HepG2 (cell line): Measurements from ENCODE around the gene LONP1. TPM values are rescaled to one million over a fixed set of nuclear protein-coding genes. Genes with fewer than 3 reads are reported as not detected.

Experiments used
- ARNT ChIP-seq: fragments of 450-650 bp; IDR thresholded peaks from 2 replicates; pipeline ENCODE4 v1.6.1; 2017
- CBX2 ChIP-seq, 2 experiments: fragments of 200-600 bp in 1 of 2; sonication (generic); formaldehyde crosslinking in 1 of 2; IDR thresholded peaks; 2 replicates each; pipeline versions ENCODE4 v1.7.0 to v1.8.1; 2018 to 2022; ENCODE audit warnings: low read depth in 2 of 2, low read length in 1 of 2, mild to moderate bottlenecking in 1 of 2, missing genetic modification reagents in 1 of 2
- FOXC1 ChIP-seq: sonication (generic); formaldehyde crosslinking; IDR thresholded peaks from 2 replicates; pipeline ENCODE4 v1.8.0; 2022; ENCODE audit warnings: mild to moderate bottlenecking, missing genetic modification reagents, borderline replicate concordance
- KAT7 ChIP-seq: IDR thresholded peaks from 2 replicates; pipeline ENCODE4 v1.6.1; 2018; ENCODE audit warnings: borderline replicate concordance, missing compliant biosample characterization
- NCOR1 ChIP-seq: fragments of 200-600 bp; sonication (generic); IDR thresholded peaks from 2 replicates; pipeline ENCODE4 v1.7.0; 2017; ENCODE audit warnings: antibody characterized with exemption, low read length, borderline replicate concordance
- NFE2L2 ChIP-seq: fragments of 150-350 bp; IDR thresholded peaks from 2 replicates; pipeline ENCODE4 v1.6.1; 2014; ENCODE audit warnings: low read length
- SP1 ChIP-seq, 2 experiments: fragments of 450-650 bp in 1 of 2; sonication (generic) in 1 of 2; formaldehyde crosslinking in 1 of 2; IDR thresholded peaks; 2 replicates each; pipeline versions ENCODE4 v1.4.0 to v1.6.1; 2016 to 2020; ENCODE audit warnings: missing genetic modification reagents in 1 of 2
- ZNF510 ChIP-seq: sonication (generic); formaldehyde crosslinking; IDR thresholded peaks from 2 replicates; pipeline ENCODE4 v1.4.0; 2020; ENCODE audit warnings: low read depth, mild to moderate bottlenecking, missing genetic modification reagents
- ZNF543 ChIP-seq: sonication (generic); formaldehyde crosslinking; IDR thresholded peaks from 2 replicates; pipeline ENCODE4 v1.4.0; 2020; ENCODE audit warnings: mild to moderate bottlenecking, missing genetic modification reagents
- ZNF746 ChIP-seq: sonication (generic); formaldehyde crosslinking; IDR thresholded peaks from 2 replicates; pipeline ENCODE4 v1.8.0; 2022; ENCODE audit warnings: mild to moderate bottlenecking, missing genetic modification reagents
- ZNF747 ChIP-seq: sonication (generic); formaldehyde crosslinking; IDR thresholded peaks from 2 replicates; pipeline ENCODE4 v1.8.1; 2023; ENCODE audit warnings: missing genetic modification reagents, mild to moderate bottlenecking, borderline replicate concordance
- ZNF879 ChIP-seq: sonication (generic); formaldehyde crosslinking; IDR thresholded peaks from 2 replicates; pipeline ENCODE4 v1.8.1; 2023; ENCODE audit warnings: missing genetic modification reagents
- ZSCAN12 ChIP-seq: sonication (generic); formaldehyde crosslinking; IDR thresholded peaks from 2 replicates; pipeline ENCODE4 v1.9.0; 2021; ENCODE audit warnings: mild to moderate bottlenecking, missing genetic modification reagents
- polyA plus RNA-seq, 8 experiments: library from polyadenylated mRNA; depleted of rRNA in 3 of 8; stranded (reverse) in 7 of 8; unstranded in 1 of 8; fragments of >200 nt; fragmentation: Illumina TruSeq in 4 of 8; extraction: Trizol in 4 of 8; gene quantifications; 2 replicates each; pipeline versions ENCODE4 v1.2.1 to v1.2.3, GENCODE V29; 2011 to 2016; ENCODE audit warnings: low read depth in 4 of 8, missing spikeins in 1 of 8, mixed read lengths in 1 of 8; ENCODE audit not compliant: insufficient read depth in 1 of 8
- total RNA-seq, 5 experiments: library from RNA; depleted of rRNA; stranded (reverse); fragments of >200 nt; fragmentation: Illumina TruSeq; extraction: Trizol; gene quantifications; 2 replicates each; pipeline ENCODE4 v1.2.3, GENCODE V29; 2016; ENCODE audit warnings: low read depth in 1 of 5
- TF ChIP-seq, protein P1 (sequence below): sonication (generic); formaldehyde crosslinking; IDR thresholded peaks from 2 replicates; pipeline ENCODE4 v1.9.0; 2021; ENCODE audit warnings: missing genetic modification reagents, borderline replicate concordance
- TF ChIP-seq, protein P2 (sequence below): IDR thresholded peaks from 2 replicates; pipeline ENCODE4 v1.6.1; 2016; ENCODE audit warnings: low read depth, borderline replicate concordance
- TF ChIP-seq, protein P3 (sequence below): sonication (generic); formaldehyde crosslinking; conservative IDR thresholded peaks from 2 replicates; pipeline ENCODE4 v1.8.0; 2022; ENCODE audit warnings: missing genetic modification reagents

The LONP1 gene
- total and polyA plus RNA-seq, 2 of the 13 experiments (the other 11 are each of a cell fraction or from before 2014, with no cell fraction given): 59.5 to 76.8 TPM

DNA sequence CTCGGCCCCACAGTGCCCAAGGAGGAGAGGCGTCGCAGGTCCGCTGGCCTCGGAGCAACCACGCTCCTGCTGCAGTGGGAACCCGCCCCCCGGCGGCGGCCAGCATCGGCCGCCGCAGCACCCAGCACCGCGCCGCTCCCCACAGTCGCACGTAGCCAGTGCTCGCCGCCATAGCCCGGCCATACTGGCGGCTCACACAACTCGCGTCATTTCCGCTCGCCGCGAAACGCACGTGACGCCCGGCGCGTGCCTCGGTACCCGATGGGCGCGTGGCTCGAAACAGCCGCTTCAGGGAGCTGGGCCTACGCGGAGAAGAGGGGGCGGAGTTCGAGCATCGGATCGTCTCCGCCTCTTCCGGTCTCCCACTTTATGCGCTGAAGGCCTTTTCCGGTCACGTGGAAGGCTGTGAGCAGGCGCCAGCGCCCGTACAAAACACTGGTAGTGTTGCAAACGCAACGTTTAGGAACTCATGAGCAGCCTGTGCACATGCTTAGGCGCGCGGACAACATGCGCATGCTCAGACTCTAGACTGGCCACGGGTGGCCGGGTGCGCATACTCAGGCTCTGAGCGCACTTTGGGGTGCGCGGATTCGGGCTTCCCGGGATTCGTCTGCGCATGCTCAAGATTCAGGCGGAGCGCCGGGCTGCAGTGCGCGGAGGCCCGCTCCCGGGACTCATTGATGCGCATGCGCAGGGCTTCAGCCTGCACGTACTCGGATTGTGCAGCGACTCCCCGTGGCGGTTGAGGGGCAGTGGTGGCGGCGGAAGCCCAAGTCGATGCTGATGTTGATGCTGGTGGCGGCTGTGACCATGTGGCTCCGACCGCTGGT, at the start of gene LONP1, which contains the start of gene CATSPERD (continued):
- TF ChIP-seq CBX2 (IDR thresholded peaks at IDR 0.05; ENCODE audit: low read depth, low read length): no peak
- TF ChIP-seq CBX2 (CRISPR knock-in tag; IDR thresholded peaks at IDR 0.05; ENCODE audit: low read depth): no peak
- no peak for TF ChIP-seq NFE2L2
- TF ChIP-seq ARNT: no peak
- TF ChIP-seq SP1 (IDR thresholded peaks at IDR 0.05): no peak
- TF ChIP-seq SP1 (CRISPR knock-in tag; IDR thresholded peaks at IDR 0.05): peak; percentile 85
- TF ChIP-seq KAT7: no peak
- peak; percentile 62; the same call in 1 of the 2 replicates for TF ChIP-seq ZNF746
- 0 out of 2 replicates have a peak, but pooled peaks have one; percentile 33 for TF ChIP-seq ZNF510 (CRISPR knock-in tag)
- peak; percentile 86; the same call in 1 of the 2 replicates for TF ChIP-seq FOXC1
- TF ChIP-seq, protein P1, sequence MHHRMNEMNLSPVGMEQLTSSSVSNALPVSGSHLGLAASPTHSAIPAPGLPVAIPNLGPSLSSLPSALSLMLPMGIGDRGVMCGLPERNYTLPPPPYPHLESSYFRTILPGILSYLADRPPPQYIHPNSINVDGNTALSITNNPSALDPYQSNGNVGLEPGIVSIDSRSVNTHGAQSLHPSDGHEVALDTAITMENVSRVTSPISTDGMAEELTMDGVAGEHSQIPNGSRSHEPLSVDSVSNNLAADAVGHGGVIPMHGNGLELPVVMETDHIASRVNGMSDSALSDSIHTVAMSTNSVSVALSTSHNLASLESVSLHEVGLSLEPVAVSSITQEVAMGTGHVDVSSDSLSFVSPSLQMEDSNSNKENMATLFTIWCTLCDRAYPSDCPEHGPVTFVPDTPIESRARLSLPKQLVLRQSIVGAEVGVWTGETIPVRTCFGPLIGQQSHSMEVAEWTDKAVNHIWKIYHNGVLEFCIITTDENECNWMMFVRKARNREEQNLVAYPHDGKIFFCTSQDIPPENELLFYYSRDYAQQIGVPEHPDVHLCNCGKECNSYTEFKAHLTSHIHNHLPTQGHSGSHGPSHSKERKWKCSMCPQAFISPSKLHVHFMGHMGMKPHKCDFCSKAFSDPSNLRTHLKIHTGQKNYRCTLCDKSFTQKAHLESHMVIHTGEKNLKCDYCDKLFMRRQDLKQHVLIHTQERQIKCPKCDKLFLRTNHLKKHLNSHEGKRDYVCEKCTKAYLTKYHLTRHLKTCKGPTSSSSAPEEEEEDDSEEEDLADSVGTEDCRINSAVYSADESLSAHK (CRISPR knock-in tag): no peak; the same call in 1 of the 2 replicates
- TF ChIP-seq ZSCAN12 (CRISPR knock-in tag): peak; percentile 73; the same call in 1 of the 2 replicates
- TF ChIP-seq ZNF543: peak; percentile 63; the same call in 1 of the 2 replicates
- TF ChIP-seq ZNF879 (CRISPR knock-in tag): peak; percentile 18; the same call in 1 of the 2 replicates
- peak; percentile 89; the same call in 1 of the 2 replicates for TF ChIP-seq ZNF747
- TF ChIP-seq, protein P2, sequence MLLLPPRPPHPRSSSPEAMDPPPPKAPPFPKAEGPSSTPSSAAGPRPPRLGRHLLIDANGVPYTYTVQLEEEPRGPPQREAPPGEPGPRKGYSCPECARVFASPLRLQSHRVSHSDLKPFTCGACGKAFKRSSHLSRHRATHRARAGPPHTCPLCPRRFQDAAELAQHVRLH (CRISPR knock-in tag): peak; percentile 95
- TF ChIP-seq NCOR1: no peak
- TF ChIP-seq, protein P3, sequence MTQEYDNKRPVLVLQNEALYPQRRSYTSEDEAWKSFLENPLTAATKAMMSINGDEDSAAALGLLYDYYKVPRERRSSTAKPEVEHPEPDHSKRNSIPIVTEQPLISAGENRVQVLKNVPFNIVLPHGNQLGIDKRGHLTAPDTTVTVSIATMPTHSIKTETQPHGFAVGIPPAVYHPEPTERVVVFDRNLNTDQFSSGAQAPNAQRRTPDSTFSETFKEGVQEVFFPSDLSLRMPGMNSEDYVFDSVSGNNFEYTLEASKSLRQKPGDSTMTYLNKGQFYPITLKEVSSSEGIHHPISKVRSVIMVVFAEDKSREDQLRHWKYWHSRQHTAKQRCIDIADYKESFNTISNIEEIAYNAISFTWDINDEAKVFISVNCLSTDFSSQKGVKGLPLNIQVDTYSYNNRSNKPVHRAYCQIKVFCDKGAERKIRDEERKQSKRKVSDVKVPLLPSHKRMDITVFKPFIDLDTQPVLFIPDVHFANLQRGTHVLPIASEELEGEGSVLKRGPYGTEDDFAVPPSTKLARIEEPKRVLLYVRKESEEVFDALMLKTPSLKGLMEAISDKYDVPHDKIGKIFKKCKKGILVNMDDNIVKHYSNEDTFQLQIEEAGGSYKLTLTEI (CRISPR knock-in tag): 0 out of 2 replicates have a peak, but pooled peaks have one; percentile 22
